22Rv1 (cell line): ENCODE data around the gene PRR7.

Experiments used
- H3K27ac ChIP-seq: fragments of 450-650 bp; 2 replicates; pipeline ENCODE4 v1.5.1; 2017
- CTCF ChIP-seq: fragments of 450-650 bp; IDR thresholded peaks from 2 replicates; pipeline ENCODE4 v1.5.1; 2017; ENCODE audit warnings: mild to moderate bottlenecking
- ZFX ChIP-seq: fragments of 450-650 bp; IDR thresholded peaks from 2 replicates; pipeline ENCODE4 v1.6.1; 2017; ENCODE audit warnings: antibody characterized with exemption, borderline replicate concordance

PRR7 gene

GRCh38 chr5:177494346-177495195 lies 48.0 kb downstream of the PRR7 start:
- H3K27ac ChIP-seq: 0 out of 2 replicates have a peak overlapping the region, but pooled peaks have one; percentile 81
- TF ChIP-seq ZFX (no peak), CTCF (peak; percentile 10; the same call in 1 of the 2 replicates)

- TF ChIP-seq ZFX: no peak
- no peak for TF ChIP-seq CTCF
- peak overlapping the region; percentile 81 for H3K27ac ChIP-seq
These were observed 48.8 kb downstream of the PRR7 start for GRCh38 chr5:177495243-177496060.

- peak overlapping the region; percentile 81 for H3K27ac ChIP-seq
- TF ChIP-seq CTCF (no peak), ZFX (no peak)
These were observed 49.6 kb downstream of the PRR7 start for GRCh38 chr5:177496070-177496726.

- H3K27ac ChIP-seq: peak overlapping the region; percentile 81
- no peak for TF ChIP-seq ZFX
- no peak for TF ChIP-seq CTCF
These were observed 50.2 kb downstream of the PRR7 start for GRCh38 chr5:177496727-177497291.

DNA sequence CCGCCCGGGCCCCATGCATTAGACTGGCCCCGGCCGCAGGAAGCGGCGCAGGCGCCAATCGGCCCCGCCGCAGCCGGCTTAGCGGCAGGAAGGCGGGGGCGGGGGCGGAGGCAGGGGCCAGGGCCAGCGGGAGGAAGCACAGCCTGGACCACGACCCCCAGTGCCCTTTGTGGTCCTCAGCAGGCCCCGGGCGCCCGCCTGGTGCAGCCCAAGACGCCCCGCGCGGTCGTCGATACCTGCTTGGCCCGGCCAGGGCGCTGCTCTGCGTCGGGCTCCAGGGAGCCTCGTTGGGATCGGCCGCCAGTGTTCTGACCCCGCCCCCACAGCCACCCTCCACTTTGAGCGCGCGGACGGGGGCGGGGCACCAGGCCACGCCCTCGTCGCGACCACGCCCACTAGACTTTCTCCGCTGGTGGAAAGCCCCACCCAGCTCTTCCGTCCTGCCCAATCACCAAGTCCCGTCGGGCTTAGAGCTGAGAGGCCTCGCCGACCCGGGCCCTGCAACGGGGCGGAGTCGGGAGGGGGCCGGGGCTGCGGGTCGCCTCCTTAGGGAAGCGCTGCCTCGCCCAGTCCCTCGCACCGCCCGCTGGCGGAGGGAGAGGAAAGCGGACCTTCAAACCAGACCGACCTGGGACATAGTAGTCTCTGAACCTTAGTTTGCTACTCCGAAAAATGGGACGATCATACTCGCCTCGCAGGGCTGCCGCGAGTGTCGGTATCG lies 50.8 kb downstream of the PRR7 start, which contains the start of gene PDLIM7:
PDLIM7 (minus strand) TSS at position 313 of the 721 bp plus-strand sequence. CDS start 1,092 bp downstream, outside the sequence.
- H3K27ac ChIP-seq: peak within 1 kb of the TSS; percentile 81
- TF ChIP-seq ZFX (no peak), CTCF (peak; percentile 54)

GRCh38 chr5:177498013-177498787 lies 51.6 kb downstream of the PRR7 start:
- H3K27ac ChIP-seq: peak overlapping the region; percentile 81
- no peak for TF ChIP-seq ZFX
- peak; percentile 18 for TF ChIP-seq CTCF
